GM15510 (cell line): ENCODE results near the gene GJB2.

Source experiments
- POLR2A ChIP-seq: IDR thresholded peaks from 3 replicates; pipeline ENCODE4 v1.6.1; 2011; ENCODE audit warnings: borderline replicate concordance; ENCODE audit not compliant: insufficient read length; ENCODE audit errors: extremely low read depth

The GJB2 gene

GRCh38 chr13:20142927-20143480, 49.7 kb downstream of the GJB2 start:
- no peak for TF ChIP-seq POLR2A

DNA sequence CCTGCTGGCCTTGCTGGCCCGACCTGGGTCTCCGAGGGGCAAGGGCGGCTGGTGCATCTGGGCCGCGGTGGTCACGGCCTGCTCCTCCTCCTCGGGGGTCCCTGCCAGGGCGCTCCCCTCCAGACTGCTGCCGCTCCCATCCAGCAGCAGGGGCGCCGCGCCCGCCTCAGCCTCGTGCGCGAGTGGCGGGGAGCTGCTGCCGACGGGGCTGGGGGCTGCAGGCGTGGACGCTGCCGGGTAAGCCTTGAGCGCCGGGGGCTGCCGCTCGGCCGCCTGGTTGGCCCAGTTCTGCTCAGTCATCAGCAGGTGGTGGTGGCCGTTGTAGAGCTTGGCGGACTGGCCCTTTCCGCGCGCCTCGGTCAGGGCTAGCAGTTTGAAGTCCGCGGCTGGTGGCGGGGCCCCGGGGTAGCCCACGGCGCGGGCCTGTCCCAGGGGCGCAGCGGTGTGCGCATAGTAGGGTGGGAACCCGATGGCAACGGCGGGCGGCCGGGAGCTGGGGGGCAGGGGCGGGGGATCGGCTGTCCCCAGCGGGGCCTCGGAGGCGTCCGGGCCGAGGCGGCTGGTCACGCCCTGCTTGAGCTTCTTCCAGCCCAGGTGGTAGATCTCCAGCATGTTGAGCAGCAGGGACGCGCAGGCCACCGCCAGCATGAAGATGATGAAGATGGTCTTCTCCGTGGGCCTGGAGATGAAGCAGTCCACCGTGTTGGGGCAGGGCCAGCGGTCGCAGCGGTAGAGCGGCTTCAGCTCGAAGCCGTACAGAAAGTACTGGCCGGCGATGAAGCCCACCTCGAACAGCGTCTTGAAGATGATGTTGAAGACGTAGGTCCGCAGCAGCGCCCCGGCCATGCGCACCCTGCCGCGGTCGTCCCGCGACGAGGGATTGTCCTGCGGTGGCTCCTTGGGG, 50.5 kb downstream of the GJB2 start:
- TF ChIP-seq POLR2A: no peak

DNA sequence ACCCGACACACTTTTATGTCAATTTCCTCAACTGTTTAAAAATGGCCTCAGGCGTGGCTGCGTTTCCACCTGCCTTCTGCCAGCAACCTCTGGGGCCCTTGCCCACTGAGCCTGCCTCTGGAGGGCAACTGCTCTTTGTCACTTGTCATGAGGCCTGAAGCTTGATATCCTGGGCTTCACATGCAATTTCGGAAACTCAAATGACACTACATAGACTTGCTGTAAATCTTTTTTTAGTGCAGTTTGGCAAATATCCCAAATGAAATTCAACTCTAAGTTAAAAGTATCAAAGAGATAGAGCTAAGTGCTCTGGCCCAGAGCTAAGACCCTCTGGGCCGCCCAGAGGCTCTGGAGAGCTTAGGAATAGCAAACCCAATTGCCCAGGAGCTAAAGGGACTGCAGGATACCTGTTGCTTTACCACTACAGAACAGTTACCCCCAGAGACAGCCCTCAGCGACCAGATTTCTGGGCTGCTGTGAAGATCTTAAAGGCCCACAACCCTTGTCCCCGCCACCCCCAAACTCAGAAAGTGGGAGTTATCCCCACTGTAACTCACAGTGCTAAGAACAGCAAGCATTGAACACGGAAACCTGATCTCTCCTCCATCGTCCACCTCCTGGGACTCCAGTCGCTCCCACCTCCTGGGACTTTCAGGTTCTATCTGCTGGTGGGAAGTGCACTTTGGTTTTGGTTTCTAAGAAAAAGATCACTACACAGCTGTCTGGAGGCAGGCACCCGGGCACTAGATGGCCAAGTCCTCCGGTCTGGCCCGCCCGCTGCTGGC, 51.3 kb downstream of the GJB2 start:
- no peak for TF ChIP-seq POLR2A

DNA sequence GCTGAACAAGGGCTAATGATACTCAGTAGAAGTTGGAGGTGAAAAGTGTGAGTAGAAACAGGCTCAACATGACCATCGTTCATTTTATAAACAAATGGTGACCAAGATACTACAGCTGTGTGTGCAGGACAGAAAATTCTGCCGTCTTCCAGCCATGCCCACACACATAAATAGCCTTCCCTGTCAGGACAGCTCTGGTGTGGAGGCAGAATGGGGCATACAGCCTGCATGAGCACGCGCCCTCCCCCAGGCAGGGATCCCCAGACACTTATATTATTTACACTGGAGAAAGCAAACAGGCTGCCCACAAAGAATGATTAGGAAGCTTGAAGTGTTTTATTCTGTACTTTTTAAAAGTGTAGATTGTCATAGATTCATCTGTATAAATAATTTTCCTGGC, 52.3 kb downstream of the GJB2 start:
- no peak for TF ChIP-seq POLR2A

DNA sequence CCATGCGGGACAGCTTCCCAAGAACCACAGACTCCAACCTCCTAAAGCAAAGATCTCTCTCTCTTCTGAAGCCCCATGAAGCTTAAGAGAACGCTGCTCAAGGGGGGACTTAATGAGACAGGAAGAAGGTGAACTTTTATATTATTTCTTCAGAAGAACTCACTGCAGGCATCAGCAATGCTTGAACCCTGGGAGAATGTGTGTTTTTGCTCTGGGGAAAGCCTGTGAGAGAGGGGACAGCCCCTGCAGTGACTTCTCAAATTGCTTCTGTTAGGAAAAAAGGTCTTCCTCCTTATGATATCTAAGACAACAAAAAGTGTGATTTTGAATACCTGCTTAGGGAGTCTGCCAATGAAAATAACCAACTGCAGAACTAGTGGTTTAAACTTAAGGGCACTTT, 54.9 kb downstream of the GJB2 start:
- no peak for TF ChIP-seq POLR2A
